ENCODE measurements around the gene METTL25.

METTL25 gene

GRCh38 chr12:82407481-82407880 lies 49.2 kb downstream of the METTL25 start:
- no peak for DNase-seq

GRCh38 chr12:82408844-82409243 lies 50.5 kb downstream of the METTL25 start:
- DNase-seq, result no peak

DNA sequence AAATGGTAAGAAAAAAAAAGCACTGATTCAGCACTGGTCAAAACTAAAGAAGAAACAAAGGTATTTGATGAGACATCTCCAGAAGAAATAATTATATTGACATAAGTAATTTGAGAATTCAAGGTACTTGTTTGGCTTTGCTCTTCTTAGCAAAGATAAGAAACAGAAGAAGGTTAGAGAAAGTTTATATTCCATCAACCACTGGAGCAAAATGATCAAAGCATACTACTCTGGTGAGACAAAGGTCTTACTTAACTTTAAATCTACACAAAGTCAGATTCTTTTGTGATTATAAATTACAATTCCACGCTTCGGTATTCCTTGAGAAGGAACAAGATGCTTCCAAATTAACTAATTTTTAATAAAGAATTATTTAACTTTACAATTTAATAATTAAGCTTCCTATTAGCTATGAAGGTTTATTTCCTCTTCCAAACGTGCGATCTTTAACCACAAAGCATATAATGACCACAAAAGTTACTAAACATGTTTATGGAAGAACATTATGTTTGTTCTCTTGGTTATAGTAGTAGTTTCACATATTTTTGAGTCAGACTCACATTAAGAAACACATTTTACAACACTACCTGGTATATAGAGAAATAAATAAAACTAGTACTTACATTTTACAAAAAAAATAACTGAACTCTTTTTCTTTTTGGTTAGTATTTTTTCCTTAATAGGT lies 53.4 kb downstream of the METTL25 start:
- no peak for DNase-seq

GRCh38 chr12:82412246-82412645 lies 53.9 kb downstream of the METTL25 start:
- no peak for DNase-seq

DNA sequence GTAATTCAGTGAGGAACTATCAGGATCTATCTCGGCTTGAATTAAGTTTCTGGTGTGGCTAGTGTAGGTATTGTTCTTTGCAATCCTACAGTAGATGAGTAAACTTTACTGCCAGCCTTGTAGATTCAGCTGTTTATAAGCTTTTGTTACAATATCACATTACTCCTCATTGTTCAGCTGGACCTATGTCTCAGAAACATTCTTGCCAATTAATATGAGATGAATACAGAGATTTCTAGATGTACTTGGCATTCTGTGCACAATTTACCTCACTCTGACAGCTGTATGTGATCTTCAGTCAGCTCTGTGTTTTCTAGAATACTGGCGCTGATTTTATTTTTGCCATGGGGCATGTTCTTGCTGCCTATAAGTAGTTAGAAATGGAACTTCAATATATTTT lies 55.7 kb downstream of the METTL25 start:
- DNase-seq, result no peak

DNA sequence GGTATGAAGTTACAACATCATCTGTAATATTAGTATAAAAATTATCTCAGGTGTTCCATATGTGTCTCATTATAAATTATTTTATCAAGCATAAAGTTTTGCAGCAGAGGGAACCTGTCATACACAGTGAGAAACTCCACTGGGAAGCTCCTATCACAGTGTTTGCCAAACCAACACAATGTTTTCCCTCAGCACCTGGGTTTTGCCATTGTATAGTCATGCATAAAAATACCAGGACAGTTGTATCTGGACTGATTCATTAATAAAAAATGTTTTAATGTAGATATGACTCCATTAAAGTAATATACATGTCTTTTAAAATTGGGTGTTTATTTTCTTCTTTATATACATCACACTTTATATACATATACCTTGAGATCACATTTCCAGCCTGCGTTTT lies 56.6 kb downstream of the METTL25 start:
- DNase-seq, result no peak

- DNase-seq, result no peak
These were observed 57.1 kb downstream of the METTL25 start for GRCh38 chr12:82415402-82415801.

DNA sequence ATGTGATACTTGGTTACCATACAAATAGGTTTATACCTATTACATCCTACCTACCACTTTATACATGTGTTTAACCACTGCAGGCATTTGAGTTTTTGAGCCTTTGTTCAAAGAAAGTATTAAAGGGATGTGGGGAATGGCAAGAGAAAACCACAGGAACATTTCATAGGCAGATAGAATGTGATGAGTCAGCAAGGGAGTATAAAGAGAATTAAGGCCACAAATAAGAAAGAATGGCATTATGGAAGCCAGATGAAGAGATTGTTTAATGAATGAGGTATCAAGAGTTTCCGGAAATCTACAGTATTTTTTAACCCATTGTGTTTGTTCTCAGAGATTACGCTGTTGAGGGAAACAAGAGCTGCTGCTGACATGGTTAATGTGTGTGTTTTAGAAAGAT lies 66.9 kb downstream of the METTL25 start:
- no peak for DNase-seq

GRCh38 chr12:82426081-82426480 lies 67.8 kb downstream of the METTL25 start:
- DNase-seq, result no peak

- DNase-seq, result no peak
These were observed 68.3 kb downstream of the METTL25 start for GRCh38 chr12:82426586-82426985.

- DNase-seq, result no peak
These were observed 72.3 kb downstream of the METTL25 start for GRCh38 chr12:82430541-82431145.

DNA sequence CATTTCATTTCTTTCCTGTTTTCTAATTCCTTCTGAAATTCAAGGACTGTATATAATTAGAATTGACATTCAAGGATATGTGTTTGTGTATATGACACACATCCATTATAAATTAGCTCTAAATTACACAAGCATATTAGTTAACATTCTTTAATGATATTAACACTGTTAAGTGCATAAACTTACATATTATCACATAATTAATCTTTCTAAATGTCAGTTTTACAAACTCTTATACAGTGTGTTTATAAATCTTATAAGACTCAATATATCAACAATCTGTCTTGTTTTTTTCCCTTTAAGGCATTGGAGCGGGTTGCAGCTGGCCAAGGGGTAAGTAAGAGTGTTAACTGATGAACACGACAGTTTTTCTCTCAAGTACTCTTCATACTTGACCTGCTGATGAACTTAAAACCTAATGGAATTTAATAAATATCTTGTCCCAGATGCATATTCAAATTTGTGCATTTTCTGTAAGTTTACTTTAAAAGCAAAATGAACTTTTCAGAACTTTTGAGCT lies 76.1 kb downstream of the METTL25 start:
- DNase-seq, result no peak

DNA sequence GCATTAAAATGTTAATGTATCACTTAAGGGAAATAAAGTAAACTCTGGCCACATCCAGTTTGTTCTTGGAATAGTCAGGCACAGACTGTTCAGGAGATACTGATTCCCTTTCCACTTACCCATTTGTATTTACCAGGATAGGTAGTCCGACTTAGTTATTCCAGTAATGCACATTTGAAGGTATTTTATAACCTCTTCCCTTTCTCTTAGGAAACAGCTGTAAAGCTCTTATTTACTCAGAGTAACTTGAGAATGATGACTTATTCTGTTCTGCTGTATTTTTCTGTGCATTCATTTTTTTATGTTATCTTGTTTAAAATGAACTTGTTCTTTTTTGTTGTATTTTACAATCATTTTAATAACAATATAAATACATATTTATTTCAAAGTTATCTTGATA lies 78.0 kb downstream of the METTL25 start:
- no peak for DNase-seq

GRCh38 chr12:82437744-82438143 lies 79.4 kb downstream of the METTL25 start:
- no peak for DNase-seq

GRCh38 chr12:82438356-82438755 lies 80.0 kb downstream of the METTL25 start:
- no peak for DNase-seq

DNA sequence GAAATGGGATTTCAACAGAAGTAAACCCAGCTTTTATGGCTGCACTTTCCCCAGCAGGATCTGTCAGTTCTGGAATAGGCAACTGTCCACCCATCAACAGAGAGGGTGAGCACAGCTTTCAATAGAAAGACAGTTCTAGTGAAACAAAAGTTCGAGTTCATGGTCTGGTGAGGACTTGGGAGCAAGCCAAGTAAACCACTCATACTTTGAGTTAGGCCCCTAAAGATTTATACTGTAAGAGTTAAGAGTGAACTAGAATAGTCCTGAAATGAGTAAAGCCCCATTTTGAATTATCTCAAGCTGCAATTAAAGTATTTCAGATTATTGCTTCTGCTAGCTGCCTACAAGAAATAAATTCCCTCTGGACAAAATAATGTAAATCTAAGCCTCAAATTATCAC lies 82.6 kb downstream of the METTL25 start:
- DNase-seq, result no peak

DNA sequence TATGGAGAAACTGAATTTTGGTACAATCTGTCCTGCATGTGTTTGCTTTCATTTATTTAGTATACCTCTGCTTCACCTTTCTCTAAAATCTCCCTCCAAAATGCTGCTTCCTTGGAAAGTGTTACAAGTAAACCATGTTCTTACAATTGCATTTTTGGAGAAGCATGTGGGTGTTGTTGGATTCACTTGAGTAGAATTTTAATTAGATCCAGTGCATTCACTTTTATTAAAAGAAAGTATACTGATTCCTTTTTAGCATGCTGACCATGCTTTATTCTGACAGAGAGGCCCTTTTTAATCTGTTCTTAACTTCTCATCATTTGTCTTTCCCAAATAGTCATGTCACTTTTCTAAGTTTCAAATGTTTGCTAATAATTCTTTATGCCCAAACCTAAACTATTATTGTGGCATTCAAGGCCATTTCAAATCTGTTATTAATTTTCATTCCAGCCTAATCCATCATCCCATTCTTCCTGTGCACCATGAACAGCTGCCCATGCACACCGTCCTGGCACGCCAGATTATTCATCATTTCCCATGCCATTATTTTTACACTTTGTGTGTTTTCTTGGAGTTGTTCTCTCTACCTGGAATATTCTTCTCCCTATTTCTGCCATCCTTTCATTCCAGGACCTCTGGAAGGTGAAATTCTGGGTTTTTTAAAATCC lies 90.7 kb downstream of the METTL25 start:
- DNase-seq, result no peak

DNA sequence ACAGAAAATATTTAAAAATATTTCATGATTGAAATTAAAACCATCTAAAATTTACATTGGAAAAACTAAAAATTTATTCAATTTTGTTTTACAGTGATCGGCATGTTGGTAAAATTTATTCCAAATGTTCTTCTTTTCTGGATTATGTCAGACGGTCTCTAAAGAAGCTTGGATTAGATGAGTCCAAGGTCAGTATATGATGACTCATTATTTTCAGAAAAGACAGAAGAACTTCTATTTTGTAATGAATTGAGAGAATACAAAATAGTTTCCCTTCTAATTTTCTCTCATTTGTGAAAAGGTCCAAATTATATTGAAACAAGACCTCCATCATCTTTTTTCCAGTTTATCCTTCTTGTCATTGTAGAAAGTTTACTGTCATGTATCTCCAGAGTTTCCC lies 98.3 kb downstream of the METTL25 start:
- DNase-seq, result no peak

DNA sequence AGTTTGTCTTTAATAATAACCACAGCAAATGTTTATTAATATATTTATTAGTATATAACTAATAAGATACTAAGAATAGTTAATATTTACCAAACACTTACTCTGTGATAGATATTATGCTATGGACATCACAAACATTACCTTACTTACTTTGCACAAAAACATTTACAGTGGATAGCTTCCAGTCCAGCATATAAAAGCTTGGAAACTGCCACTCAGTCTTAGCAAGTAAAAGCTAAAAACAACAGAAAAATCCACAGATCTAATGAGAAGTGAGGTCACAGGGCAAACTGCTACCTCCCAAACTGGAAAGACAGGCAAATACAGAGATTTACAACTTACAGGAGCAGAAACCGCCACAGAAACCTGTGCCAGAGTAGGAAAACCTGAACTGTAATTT lies 99.8 kb downstream of the METTL25 start:
- no peak for DNase-seq

DNA sequence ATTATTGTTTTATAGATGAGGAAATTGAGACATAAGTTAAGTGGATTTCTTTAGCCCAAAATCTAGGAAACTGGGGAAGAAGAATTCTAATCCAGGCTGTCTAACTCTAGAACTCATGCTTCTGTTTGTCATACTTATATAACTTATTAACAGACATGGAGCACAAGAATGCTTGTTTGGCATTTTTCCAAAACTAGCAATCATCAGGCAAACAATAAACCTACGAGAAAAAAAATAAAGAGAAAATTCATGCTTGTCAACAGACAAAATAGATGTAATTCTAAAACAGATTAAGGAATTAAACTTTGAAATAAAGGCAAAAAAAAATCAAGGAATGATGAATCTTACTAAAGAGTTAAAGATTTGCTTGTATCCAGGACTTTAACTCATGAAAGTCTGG lies 103.1 kb downstream of the METTL25 start:
- no peak for DNase-seq

DNA sequence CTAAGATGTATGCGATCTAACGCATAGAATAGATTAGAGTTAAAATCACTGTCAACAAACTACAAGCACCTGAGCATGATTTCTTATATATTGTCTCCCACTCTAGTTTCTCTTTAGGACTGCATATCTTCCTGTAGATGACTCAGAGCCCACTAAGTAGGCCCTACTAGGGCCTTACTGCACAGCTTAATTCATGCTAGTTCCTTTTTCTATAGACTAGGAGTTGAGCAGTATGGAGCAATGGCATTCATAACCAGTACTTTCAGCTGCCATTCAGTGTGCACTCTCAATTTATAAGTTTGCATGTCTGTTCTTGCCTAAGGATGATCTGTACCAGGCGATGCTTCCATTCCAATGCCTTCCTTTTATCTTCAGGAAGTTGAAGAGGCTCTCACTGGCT lies 103.5 kb downstream of the METTL25 start:
- no peak for DNase-seq

GRCh38 chr12:82468563-82468962 lies 110.2 kb downstream of the METTL25 start:
- DNase-seq, result no peak

- DNase-seq, result no peak
These were observed 112.7 kb downstream of the METTL25 start for GRCh38 chr12:82470906-82471512.

Measured in NK-92 treated with Interleukin-12 subunit alpha and Interleukin-12 subunit beta, amount 100 ng/mL, for 24 hours (cell line).